SK-N-MC (cell line): ENCODE measurements around the gene FN3K.

ENCODE experiments used
- EZH2 ChIP-seq: fragments of 200-600 bp; sonication (generic); IDR thresholded peaks from one replicate; pipeline ENCODE4 v1.6.1; 2017; ENCODE audit warnings: antibody characterized with exemption
- FOXP2 ChIP-seq: optimal IDR thresholded peaks from 2 replicates; pipeline ENCODE3; 2011; ENCODE audit warnings: mild to moderate bottlenecking, moderate library complexity; ENCODE audit not compliant: insufficient read depth; ENCODE audit errors: extremely low read length, control extremely low read depth
- POLR2AphosphoS5 ChIP-seq: IDR thresholded peaks from 2 replicates; pipeline ENCODE4 v1.6.1; 2012; ENCODE audit warnings: mild to moderate bottlenecking, low read depth, low read length, borderline replicate concordance

- TF ChIP-seq EZH2 (no peak), POLR2AphosphoS5 (no peak), FOXP2 (no peak)
Measured at GRCh38 chr17:82789051-82789592, 53.7 kb downstream of the FN3K start.
